NCI-H2081 (cell line): Measurements from ENCODE around the gene ZFP62.
"Not testable (repeated sequence)": the region's sequence is repeated elsewhere in the genome, so short reads cannot be mapped to it uniquely, and the experiment has no call there.

Experiments used
- DNase-seq, 2 experiments: peaks; one replicate each; lab custom pipeline; 2025; lab: John Stamatoyannopoulos, UW

Gene ZFP62

GRCh38 chr5:180860887-180861822, at the start of gene ZFP62:
TSS of gene ZFP62 (minus strand) at chr5:180861276. CDS start at chr5:180861219, 57 bp downstream.
- DNase-seq, result peak; percentile 96 to 97

DNA sequence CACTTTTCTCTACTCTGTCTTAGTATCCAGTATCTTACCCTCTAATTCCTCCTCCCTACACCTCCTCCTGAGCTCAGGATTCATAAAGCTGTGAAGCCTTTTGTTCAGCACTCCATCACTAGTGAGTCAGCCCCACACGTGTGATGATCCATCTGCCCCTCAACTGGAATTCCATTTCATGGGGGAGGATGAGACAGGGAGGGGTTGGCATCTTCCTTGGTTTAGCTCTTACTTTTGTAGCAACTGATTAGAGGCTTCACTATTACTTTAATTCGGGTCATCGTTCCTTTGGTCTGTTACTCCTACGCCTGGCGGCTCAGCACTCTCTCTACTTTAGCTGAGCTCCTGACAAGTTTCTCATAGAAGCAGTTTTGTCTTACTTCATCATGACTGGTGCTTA, 49.7 kb upstream of the ZFP62 start:
- no peak for DNase-seq

- no peak for DNase-seq
Measured at GRCh38 chr5:180910182-180910581, 49.1 kb upstream of the ZFP62 start.

- no peak for DNase-seq
Measured at GRCh38 chr5:180909782-180910181, 48.7 kb upstream of the ZFP62 start.

DNA sequence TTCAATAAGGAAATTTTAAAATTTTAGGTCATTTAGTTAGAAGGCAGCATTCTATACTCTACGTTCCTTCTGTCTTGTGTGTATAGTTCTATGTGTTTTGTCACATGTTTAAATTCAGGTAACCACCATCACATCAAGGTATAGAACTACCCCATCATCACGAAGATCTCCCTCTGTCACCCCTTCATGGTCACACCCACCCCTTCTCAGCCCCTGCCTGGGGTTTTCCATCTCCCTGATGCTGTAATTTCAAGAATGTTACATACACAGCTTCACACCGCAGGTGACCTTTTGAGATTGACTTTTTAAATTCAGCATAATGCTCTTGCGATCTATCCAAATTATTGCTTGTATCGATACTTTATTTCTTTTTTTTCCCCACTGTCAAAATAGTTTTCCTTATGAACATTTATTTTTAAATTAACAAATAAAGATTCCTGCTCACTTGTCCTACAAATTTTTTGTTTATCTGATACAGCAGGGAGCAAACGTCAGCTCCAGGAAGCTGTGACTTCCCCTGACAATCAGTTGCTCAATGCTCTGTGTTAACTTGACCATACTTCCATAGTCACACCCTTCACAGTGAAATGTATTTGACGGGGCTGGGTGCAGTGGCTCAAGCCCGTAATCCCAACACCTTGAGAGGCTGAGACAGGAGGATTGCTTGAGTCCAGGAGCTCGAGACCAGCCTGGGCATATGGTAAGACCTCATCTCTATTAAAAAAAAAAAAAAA, 48.1 kb upstream of the ZFP62 start:
- DNase-seq, result no peak

GRCh38 chr5:180908400-180908799, 47.3 kb upstream of the ZFP62 start:
- DNase-seq, result no peak

- DNase-seq, result no peak
Measured at GRCh38 chr5:180901319-180902009, 40.4 kb upstream of the ZFP62 start.

DNA sequence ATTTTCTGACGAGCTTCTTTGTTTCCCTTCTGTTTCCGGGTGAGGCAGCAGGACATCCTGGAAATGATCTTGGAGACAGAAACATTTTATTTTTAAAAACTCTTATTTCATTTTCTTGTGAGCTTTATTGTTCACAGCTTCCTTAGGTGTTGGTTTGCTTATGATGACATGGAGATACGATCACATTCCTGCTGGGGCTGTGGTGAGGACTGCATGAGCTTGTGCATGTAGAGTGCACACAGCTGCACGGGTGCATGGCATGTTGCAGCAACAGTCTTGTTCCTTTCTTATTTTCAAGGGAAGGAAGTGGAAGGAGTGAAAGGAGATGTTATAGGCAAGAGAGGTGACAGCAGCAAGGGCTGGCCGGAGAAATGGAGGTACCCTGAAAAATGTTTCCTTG, 39.1 kb upstream of the ZFP62 start:
- no peak for DNase-seq

GRCh38 chr5:180898621-180899246, 37.7 kb upstream of the ZFP62 start, which contains the start of gene BTNL8:
TSS of gene BTNL8 (plus strand) at chr5:180899159. CDS start at chr5:180899311, 152 bp downstream.
- no peak for DNase-seq

DNA sequence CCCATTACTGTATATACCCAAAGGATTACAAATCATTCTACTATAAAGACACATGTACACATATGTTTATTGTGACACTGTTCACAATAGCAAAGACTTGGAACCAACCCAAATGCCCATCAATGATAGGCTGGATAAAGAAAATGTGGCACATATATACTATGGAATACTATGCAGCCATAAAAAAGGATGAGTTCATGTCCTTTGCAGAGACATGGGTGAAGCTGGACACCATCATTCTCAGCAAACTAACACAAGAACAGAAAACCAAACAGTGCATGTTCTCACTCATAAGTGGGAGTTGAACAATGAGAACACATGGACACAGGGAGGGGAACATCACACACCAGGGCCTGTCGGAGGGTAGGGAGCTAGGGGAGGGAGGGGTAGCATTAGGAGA, 34.3 kb upstream of the ZFP62 start:
- DNase-seq, result not testable (repeated sequence)

- DNase-seq, result no peak
Measured at GRCh38 chr5:180889381-180889780, 28.3 kb upstream of the ZFP62 start.

DNA sequence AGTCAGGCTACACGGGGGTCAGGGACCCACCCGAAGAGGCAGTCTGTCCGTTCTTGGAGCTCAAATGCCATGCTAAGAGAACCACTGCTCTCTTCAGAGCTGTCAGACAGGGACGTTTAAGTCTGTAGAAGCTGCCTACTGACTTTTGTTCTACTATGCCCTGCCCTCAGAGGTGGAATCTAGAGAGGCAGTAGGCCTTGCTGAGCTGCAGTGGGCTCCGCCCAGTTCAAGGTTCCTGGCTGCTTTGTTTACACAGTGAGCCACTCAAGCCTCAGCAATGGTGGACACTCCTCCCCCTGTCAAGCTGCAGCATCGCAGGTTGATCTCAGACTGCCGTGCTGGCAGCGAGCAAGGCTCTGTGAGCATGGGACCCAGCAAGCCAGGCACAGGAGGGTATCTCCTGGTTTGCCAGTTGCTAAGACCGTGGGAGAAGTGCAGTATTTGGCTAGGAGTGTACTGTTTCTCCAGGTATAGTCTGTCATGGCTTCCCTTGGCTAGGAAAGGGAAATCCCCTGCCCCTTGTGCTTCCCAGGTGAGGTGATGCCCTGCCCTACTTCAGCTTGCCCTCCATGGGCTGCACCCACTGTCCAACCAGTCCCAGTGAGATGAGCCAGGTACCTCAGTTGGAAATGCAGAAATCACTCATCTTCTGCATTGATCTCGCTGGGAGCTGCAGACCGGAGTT, 24.9 kb upstream of the ZFP62 start:
- DNase-seq, result not testable (repeated sequence)

DNA sequence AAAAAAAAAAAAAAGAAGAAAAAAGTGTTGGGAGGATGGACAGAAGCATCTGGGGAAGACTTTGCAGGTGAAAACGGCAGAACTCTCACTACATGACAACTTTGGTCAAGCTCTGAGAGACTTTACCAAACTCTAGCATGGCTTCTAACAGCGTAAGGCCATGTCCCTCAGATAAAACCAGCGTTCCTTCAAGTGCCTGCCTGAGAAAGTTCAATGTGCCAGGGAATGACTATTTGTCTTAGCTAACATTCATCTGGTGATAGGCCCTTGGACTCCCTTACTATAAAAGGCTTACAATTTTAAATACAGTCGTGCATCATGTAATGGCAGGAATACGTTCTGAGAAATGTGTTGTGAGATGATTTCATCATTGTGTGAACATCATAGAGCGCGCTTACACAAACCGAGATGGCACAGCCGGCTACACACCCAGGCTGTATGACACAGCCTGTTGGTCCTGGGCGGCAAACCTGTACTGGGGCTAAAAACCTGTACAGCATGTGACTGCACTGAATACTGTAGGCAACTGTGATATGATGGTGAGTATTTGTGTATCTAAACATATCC, 14.9 kb upstream of the ZFP62 start:
- no peak for DNase-seq

- no peak for DNase-seq
Measured at GRCh38 chr5:180874804-180875582, 13.9 kb upstream of the ZFP62 start.

GRCh38 chr5:180873615-180874520, 12.8 kb upstream of the ZFP62 start:
- DNase-seq, result no peak

DNA sequence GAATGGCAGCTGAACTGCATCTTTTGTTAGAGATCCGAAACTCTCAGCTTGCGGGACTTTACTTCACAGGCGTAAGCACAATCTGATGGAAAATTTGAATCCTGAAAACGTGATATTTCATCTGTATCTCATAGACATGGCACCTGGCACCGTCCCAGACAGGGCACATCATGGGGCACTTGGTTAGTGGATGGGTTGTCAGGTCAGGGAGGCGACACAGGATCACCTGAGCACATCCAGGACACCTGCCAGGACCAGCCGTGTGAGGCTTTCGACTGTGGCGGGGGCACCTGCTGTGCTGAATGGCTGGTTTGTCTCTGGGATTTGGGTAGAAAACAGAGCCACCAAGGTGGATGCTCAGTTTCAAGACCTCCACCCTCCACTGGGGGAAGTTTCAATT, 11.3 kb upstream of the ZFP62 start:
- DNase-seq, result no peak

DNA sequence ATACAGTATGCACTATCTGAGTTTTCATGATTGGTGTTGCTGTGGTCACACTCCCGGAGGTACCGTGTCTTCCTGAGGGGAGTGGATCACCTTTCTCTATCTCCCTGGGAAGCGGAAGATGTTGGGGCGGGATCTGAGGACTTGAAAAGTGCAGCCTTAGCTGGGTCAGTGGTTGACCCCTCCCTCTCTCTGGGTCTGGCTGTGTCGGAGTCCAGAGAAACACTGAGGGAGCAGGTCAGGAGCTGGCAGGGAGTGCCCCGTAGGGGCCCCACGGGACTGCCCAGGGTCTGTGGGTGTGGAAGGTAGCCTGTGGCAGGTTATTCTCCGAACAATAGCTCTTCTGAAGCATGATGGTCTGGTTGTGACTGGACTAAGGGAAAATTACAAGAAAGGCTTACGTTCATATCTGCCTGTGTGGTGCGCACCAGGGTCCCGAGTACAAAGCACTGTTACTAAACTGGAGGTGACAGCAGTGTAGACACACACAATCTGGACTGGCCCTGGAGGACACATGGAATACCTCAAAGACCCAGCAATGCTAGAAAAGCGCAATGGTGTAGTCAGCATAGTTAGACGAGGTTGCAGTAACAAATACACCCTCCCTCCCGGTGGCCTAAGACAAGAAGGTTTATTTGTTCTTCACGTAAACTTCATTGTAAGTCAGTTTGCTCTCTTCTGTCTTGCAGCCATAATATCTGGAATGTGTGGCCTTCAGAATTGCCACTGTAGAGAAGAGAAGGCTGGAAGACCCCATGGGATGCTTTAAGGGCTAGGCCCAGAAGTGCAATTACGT, 9.4 kb upstream of the ZFP62 start:
- no peak for DNase-seq

DNA sequence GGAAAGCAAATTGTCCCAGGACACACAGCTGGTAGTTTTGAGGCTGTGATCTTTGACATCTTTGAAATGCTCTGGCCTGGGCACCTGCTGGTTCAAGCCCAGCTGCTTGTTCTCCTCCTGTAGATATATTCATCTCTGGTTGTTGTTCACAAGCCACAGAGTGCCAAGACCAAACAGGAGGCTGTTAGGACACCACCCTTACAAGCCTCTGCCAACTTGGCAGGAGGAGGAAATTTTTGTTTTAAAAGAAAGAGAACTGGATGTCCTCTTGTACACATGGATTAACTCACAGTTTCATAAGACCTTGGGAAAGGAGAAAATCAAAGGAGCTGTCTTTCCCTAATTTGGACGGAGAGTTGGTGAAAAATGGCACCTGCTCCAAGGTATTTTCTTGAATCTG, 8.5 kb upstream of the ZFP62 start:
- no peak for DNase-seq
